ENCODE results near the gene EEIG2.

- TF ChIP-seq FOXM1 (CRISPR knock-in tag; IDR thresholded peaks at IDR 0.05) (no peak), MZF1 (CRISPR knock-in tag; IDR thresholded peaks at IDR 0.05; ENCODE audit: borderline replicate concordance) (no peak), TCF7L2 (IDR thresholded peaks at IDR 0.05; ENCODE audit: low read depth, low read length) (no peak), PATZ1 (CRISPR knock-in tag; IDR thresholded peaks at IDR 0.05) (no peak), GABPA (IDR thresholded peaks at IDR 0.05; ENCODE audit: low read depth, low read length) (no peak), GABPA (CRISPR knock-in tag; IDR thresholded peaks at IDR 0.05; ENCODE audit: low read depth) (no peak), DMTF1 (CRISPR knock-in tag; IDR thresholded peaks at IDR 0.05) (no peak), ZNF160 (CRISPR knock-in tag; IDR thresholded peaks at IDR 0.05) (no peak), CREM (IDR thresholded peaks at IDR 0.05) (no peak), CREM (CRISPR knock-in tag; IDR thresholded peaks at IDR 0.05) (no peak), ZFP41 (CRISPR knock-in tag; IDR thresholded peaks at IDR 0.05; ENCODE audit: borderline replicate concordance) (no peak), HNRNPL (IDR thresholded peaks at IDR 0.05; ENCODE audit: low read depth, low read length) (no peak), ELF3 (CRISPR knock-in tag; IDR thresholded peaks at IDR 0.05) (no peak), SIN3A (IDR thresholded peaks at IDR 0.05; ENCODE audit: borderline replicate concordance, low read depth, low read length) (no peak)
- TF ChIP-seq, protein P1, sequence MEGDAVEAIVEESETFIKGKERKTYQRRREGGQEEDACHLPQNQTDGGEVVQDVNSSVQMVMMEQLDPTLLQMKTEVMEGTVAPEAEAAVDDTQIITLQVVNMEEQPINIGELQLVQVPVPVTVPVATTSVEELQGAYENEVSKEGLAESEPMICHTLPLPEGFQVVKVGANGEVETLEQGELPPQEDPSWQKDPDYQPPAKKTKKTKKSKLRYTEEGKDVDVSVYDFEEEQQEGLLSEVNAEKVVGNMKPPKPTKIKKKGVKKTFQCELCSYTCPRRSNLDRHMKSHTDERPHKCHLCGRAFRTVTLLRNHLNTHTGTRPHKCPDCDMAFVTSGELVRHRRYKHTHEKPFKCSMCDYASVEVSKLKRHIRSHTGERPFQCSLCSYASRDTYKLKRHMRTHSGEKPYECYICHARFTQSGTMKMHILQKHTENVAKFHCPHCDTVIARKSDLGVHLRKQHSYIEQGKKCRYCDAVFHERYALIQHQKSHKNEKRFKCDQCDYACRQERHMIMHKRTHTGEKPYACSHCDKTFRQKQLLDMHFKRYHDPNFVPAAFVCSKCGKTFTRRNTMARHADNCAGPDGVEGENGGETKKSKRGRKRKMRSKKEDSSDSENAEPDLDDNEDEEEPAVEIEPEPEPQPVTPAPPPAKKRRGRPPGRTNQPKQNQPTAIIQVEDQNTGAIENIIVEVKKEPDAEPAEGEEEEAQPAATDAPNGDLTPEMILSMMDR (CRISPR knock-in tag; IDR thresholded peaks at IDR 0.05) = no peak
- TF ChIP-seq, protein P2, sequence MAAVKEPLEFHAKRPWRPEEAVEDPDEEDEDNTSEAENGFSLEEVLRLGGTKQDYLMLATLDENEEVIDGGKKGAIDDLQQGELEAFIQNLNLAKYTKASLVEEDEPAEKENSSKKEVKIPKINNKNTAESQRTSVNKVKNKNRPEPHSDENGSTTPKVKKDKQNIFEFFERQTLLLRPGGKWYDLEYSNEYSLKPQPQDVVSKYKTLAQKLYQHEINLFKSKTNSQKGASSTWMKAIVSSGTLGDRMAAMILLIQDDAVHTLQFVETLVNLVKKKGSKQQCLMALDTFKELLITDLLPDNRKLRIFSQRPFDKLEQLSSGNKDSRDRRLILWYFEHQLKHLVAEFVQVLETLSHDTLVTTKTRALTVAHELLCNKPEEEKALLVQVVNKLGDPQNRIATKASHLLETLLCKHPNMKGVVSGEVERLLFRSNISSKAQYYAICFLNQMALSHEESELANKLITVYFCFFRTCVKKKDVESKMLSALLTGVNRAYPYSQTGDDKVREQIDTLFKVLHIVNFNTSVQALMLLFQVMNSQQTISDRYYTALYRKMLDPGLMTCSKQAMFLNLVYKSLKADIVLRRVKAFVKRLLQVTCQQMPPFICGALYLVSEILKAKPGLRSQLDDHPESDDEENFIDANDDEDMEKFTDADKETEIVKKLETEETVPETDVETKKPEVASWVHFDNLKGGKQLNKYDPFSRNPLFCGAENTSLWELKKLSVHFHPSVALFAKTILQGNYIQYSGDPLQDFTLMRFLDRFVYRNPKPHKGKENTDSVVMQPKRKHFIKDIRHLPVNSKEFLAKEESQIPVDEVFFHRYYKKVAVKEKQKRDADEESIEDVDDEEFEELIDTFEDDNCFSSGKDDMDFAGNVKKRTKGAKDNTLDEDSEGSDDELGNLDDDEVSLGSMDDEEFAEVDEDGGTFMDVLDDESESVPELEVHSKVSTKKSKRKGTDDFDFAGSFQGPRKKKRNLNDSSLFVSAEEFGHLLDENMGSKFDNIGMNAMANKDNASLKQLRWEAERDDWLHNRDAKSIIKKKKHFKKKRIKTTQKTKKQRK (IDR thresholded peaks at IDR 0.05; ENCODE audit: low read length) = no peak
These were observed 8.6 kb upstream of the EEIG2 start for GRCh38 chr1:108551137-108551862.
